GM10847 (cell line): ENCODE results near the gene TARS3.

Experiments
- POLR2A ChIP-seq: IDR thresholded peaks from 2 replicates; pipeline ENCODE4 v1.6.1; 2011; ENCODE audit not compliant: insufficient read length; ENCODE audit errors: extremely low read depth

Gene TARS3

DNA sequence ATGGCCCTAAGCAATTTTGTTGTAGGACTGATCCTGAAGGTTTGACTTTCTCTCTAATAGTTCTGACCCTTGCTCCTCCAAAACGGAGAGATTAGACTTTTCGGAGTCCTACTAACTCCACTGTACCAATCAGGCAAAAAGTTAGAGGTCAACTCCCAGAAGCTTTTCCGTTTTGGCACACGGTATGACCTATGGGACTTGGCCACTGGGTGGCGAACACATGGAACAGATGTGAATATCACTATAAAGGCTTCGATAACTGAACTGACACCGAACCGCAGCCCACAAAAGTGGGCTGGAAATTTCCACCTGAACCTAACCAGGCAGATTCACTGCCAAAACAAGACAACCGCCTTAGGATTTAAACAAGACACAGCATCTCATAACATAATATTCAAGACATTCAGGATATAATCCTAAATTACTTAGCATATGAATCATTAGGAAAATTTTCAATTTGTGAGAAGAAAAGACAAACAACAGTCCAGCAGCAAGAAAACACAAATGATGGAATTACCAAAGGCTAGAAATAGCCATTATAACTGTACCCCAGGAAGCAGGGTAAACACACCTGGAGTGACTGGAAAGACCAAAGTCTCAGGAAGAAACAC is 59.9 kb downstream of the TARS3 start:
- TF ChIP-seq POLR2A, result no peak

- TF ChIP-seq POLR2A, result no peak
Observed at GRCh38 chr15:101662203-101662602, 62.1 kb downstream of the TARS3 start.

- no peak for TF ChIP-seq POLR2A
Observed at GRCh38 chr15:101660005-101660404, 64.3 kb downstream of the TARS3 start.

GRCh38 chr15:101657968-101658784 is 66.1 kb downstream of the TARS3 start:
- TF ChIP-seq POLR2A, result no peak

DNA sequence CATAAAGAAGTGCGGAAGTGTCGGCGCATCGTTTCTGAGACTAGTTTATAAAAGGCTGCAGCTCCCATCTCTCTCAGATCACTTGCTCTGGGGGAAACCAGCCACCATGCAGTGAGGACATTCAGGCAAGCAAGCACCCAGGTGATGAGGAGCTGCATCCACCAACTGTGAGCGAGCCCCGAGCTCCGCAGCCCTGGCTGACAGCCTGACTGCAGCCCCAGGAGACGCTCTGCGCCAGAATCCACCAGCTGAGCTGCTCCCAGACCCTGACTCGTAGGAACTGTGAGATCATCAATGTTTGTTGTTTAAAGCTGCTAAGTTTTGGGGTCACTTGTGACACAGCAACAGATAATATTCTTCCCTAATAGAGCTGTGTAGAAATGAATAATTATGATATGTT is 67.1 kb downstream of the TARS3 start:
- TF ChIP-seq POLR2A, result no peak

- TF ChIP-seq POLR2A, result no peak
Observed at GRCh38 chr15:101654171-101654570, 70.1 kb downstream of the TARS3 start.

- no peak for TF ChIP-seq POLR2A
Observed at GRCh38 chr15:101652786-101653430, 71.4 kb downstream of the TARS3 start.

DNA sequence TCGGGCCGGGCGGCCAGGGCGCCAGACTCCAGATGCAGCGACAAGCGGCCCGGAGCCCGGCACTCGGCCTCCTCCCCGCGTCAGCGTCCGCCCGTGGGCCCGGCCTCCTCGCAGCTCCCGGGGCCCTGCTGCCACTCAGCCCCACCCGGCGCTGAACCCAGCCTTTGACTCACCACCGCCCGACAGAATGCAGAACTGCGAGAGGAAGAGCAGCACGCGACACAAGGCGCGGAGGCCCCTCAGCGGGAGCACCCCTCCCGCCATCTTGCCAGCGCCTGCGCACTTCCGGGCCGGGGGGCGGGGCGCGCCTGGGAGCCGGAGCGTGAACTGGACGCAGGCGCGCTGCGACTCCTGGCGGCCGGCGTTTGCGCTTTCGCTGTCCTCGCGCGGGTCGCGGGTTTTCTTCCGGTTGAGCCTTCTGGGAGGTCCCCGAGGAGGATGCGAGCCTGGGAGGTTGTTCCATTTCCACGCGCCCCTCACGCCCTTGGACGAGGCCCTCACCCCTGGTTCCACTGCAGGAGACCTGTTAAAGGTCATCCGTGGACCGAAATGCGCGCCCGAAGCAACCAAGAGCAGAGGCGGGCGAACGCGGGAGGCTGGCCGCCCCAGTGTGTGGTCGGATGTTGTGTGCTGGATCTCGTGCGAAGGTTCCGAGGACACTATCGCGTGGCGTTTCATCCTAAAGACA is 72.0 kb downstream of the TARS3 start, which contains the start of gene TM2D3:
TM2D3 (minus strand) TSS at position 284 of the 688 bp plus-strand sequence; CDS start at position 264, 20 bp downstream.
- peak; percentile 94 for TF ChIP-seq POLR2A

DNA sequence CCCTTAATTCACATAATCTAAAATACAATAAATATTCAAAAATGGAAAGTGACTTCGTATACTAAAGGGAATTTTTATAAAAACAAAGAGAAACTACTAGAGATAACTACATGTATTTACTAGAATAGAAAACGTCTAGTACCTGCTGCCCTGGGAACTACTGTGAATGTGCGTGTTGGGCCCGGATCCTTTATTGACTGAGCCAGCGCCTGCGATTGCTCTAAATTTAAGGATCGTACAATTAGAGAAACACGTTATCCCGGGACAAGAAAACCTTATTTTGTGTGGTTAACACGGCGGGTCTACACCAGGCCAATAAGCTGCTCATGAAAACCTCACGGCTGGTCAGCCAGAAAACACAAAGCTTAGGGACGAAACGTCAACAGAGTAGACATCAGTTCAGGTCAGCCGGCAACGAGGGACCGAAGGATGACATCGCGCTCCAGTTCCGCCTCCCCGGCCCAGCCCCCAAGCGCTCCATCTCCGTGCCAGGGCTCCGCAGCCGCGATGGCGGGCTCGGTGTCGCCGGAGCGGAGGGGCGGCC is 72.6 kb downstream of the TARS3 start:
- TF ChIP-seq POLR2A, result no peak

GRCh38 chr15:101650145-101650544 is 74.1 kb downstream of the TARS3 start:
- TF ChIP-seq POLR2A, result no peak

GRCh38 chr15:101648356-101648755 is 75.9 kb downstream of the TARS3 start:
- no peak for TF ChIP-seq POLR2A

- TF ChIP-seq POLR2A, result no peak
Observed at GRCh38 chr15:101647251-101647650, 77.0 kb downstream of the TARS3 start.

GRCh38 chr15:101646672-101647071 is 77.6 kb downstream of the TARS3 start:
- no peak for TF ChIP-seq POLR2A

- TF ChIP-seq POLR2A, result no peak
Observed at GRCh38 chr15:101642361-101642760, 81.9 kb downstream of the TARS3 start.

GRCh38 chr15:101641894-101642293 is 82.4 kb downstream of the TARS3 start:
- no peak for TF ChIP-seq POLR2A
